ENCODE data around the gene RTF1. TPM values are rescaled to one million over a fixed set of nuclear protein-coding genes. Genes with fewer than 3 reads are reported as not detected.
A peak's percentile ranks its signal among the peaks of the same experiment; 100 is the strongest.

RTF1 gene
- total and polyA plus RNA-seq, 9 donors, result 19.8 to 54.7 (median 40.3) TPM

DNA sequence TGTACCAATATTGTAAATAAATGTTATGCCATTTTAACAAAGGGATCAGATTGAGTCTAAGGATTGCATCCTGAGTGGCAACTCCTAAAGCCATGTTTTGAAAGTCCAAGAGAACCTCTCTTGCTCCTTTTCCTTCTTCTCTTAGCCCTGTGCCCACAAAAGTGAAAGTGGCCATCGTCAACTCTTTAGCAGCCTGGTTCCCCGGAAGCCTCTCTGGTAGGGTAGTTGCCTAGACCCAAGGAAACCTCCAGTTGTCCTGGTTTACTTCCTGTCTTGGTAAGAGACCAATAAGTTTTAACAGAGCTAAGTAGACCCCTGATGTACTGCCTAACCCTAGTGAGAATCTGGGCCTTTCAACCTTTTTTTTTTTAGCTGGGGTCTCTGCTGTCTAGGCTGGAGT lies 66.6 kb downstream of the RTF1 start:
- no peaks in the 10 kb centered on the region for H3K4me1 ChIP-seq (ENCODE audit: control insufficient read depth, insufficient read depth, low read length)
- H3K27ac ChIP-seq (ENCODE audit: low read length), result no peak overlapping the region
- 83% methylated on average over 1 of the region's 2 CpGs for WGBS (ENCODE audit: insufficient coverage)
- no peak for DNase-seq
- H3K4me3 ChIP-seq (ENCODE audit: low read length), result no peak overlapping the region
- H3K27me3 ChIP-seq (ENCODE audit: control insufficient read depth, insufficient read depth, low read length), result no peaks in the 10 kb centered on the region
- H3K9me3 ChIP-seq (replicated peaks; ENCODE audit: control insufficient read depth, low read depth, low read length), result no peaks in the 10 kb centered on the region
- peaks cover 49% of the 10 kb centered on the region for H3K36me3 ChIP-seq (ENCODE audit: control insufficient read depth, insufficient read depth, low read length)

DNA sequence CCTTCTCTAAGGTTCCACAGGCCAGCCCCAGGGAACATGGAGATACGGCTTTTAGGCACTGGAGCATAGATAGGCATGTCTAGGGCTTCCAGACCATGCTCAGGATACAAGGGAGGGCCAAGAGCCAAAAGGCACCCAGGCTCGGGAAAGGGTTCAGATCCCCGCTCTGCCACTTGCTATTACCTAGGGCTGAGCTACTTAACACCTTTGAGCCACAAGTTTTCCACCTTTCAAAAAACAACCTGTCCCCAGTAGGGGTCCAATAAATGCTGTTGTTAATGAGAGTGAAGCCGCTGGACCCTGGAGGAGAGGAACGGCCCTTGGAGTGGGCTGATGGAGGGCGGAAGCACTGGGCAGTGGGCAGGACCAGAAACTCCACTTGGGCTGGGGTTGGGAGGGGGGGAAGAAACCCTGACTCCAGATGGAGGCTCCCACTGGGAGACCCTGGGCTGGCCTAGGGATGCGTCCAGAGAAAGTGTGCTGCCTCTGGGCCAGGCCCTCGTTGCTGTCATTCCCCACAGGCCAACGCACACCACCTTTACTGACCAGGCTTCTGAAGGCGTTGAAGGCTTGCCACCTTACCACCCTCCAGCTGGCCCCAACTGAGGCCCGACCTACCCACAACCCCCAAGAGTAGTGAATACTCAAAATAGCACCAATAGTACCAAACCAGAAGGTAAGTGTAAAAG lies 68.2 kb downstream of the RTF1 start:
- H3K4me3 ChIP-seq (ENCODE audit: low read length), result no peak overlapping the region
- WGBS (ENCODE audit: insufficient coverage), result 36% methylated on average over 7 of the region's 11 CpGs

DNA sequence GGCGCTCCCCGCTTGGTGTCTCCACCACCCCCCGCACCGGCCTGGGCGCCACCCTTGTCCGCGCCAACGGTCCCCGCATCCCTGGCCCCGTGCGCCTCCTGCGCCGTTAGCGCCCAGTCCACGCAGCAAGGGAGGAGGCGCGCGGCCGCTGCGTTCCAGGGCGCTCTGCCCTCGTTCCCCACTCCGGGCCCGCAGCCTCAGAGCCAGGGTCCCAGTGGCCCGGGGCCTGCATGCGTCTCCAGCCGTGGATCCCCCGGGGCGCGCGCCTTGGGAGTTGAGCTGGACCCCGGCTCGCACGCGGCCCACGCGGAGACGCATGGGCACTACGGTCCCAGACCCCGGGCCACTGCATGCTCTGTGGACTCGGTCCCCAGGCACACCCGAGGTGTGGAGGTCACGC lies 69.4 kb downstream of the RTF1 start:
- H3K27ac ChIP-seq (ENCODE audit: low read length), result no peak overlapping the region
- WGBS (ENCODE audit: insufficient coverage), result 77% methylated on average over 42 of the region's 43 CpGs

More for the DNA sequence above, 68.2 kb downstream of the RTF1 start:
- Histone ChIP-seq H3K4me1 (ENCODE audit: control insufficient read depth, insufficient read depth, low read length) (no peaks in the 10 kb centered on the region), H3K36me3 (ENCODE audit: control insufficient read depth, insufficient read depth, low read length) (peaks cover 33% of the 10 kb centered on the region), H3K9me3 (replicated peaks; ENCODE audit: control insufficient read depth, low read depth, low read length) (no peaks in the 10 kb centered on the region), H3K27me3 (ENCODE audit: control insufficient read depth, insufficient read depth, low read length) (no peaks in the 10 kb centered on the region), H3K27ac (ENCODE audit: low read length) (no peak overlapping the region)
- DNase-seq, result no peak

DNA sequence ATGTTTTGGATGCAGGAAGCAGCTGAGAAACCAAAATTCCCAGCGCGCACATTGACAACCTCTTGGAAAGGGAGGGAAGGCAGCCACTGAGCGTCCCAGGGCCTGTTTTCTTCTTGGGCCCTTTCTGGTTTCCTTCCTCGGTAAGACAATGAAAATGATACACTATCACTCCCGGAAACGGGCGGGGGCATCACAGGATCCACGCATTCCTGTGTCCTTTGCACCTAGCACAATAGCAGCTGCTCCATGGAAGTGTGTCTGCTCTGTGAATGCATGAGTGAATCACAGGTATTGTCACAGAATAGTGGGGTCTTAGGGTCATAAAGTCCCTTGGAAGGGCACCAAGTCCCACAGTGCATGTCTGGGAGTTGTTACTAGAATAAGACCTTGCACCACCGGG lies 70.5 kb downstream of the RTF1 start:
- Histone ChIP-seq H3K9me3 (replicated peaks; ENCODE audit: control insufficient read depth, low read depth, low read length) (no peaks in the 10 kb centered on the region), H3K27me3 (ENCODE audit: control insufficient read depth, insufficient read depth, low read length) (peaks cover 15% of the 10 kb centered on the region)

More for the DNA sequence above, 69.4 kb downstream of the RTF1 start:
- no peak for DNase-seq
- Histone ChIP-seq H3K36me3 (ENCODE audit: control insufficient read depth, insufficient read depth, low read length) (peaks cover 22% of the 10 kb centered on the region), H3K27me3 (ENCODE audit: control insufficient read depth, insufficient read depth, low read length) (peaks cover 6% of the 10 kb centered on the region), H3K9me3 (replicated peaks; ENCODE audit: control insufficient read depth, low read depth, low read length) (no peaks in the 10 kb centered on the region), H3K4me3 (ENCODE audit: low read length) (no peak overlapping the region), H3K4me1 (ENCODE audit: control insufficient read depth, insufficient read depth, low read length) (no peaks in the 10 kb centered on the region)

DNA sequence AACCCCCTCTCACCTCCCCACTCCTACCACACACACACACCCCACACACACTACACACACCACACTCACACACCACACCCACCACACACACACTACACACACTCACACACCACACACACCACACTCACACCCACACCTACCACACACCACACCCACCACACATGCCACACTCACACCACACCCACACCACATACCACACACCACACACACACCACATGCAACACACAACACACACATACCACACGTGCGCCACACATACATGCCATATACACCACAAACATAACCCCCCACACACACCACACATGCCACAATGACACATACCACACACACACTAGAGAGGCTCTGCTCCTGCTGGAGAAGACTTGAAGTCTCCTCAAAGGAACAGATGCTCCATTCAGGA lies 70.9 kb downstream of the RTF1 start:
- Histone ChIP-seq H3K27ac (ENCODE audit: low read length) (no peak overlapping the region), H3K4me1 (ENCODE audit: control insufficient read depth, insufficient read depth, low read length) (peaks cover 7% of the 10 kb centered on the region), H3K4me3 (ENCODE audit: low read length) (no peak overlapping the region), H3K36me3 (ENCODE audit: control insufficient read depth, insufficient read depth, low read length) (peaks cover 6% of the 10 kb centered on the region), H3K9me3 (replicated peaks; ENCODE audit: control insufficient read depth, low read depth, low read length) (no peaks in the 10 kb centered on the region), H3K27me3 (ENCODE audit: control insufficient read depth, insufficient read depth, low read length) (peaks cover 19% of the 10 kb centered on the region)
- WGBS (ENCODE audit: insufficient coverage), result 81% methylated on average over 2 of the region's 2 CpGs
- DNase-seq, result no peak

More for the DNA sequence above, 70.5 kb downstream of the RTF1 start:
- WGBS (ENCODE audit: insufficient coverage), result 91% methylated on average over 6 of the region's 9 CpGs
- Histone ChIP-seq H3K4me3 (ENCODE audit: low read length) (no peak overlapping the region), H3K27ac (ENCODE audit: low read length) (no peak overlapping the region), H3K36me3 (ENCODE audit: control insufficient read depth, insufficient read depth, low read length) (peaks cover 11% of the 10 kb centered on the region), H3K4me1 (ENCODE audit: control insufficient read depth, insufficient read depth, low read length) (peaks cover 3% of the 10 kb centered on the region)
- no peak for DNase-seq

DNA sequence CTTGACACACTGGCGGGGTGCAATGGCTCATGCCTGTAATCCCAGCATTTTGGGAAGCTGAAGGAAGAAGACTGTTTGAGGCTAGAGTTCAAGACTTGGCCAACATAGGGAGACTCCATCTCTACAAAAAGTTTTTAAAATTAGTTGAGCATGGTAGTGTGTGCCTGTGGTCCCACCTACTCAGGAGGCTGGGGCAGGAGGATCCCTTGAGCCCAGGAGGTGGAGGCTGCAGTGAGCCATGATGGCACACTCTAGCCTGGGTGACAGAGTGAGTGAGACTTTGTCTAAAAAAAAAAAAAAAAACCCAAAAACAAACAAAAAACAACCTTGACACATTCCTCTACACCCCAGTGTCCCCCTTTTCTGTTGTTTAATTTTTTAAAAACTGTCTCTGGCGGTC lies 72.7 kb downstream of the RTF1 start:
- Histone ChIP-seq H3K36me3 (ENCODE audit: control insufficient read depth, insufficient read depth, low read length) (no peaks in the 10 kb centered on the region), H3K27me3 (ENCODE audit: control insufficient read depth, insufficient read depth, low read length) (peaks cover 34% of the 10 kb centered on the region), H3K4me3 (ENCODE audit: low read length) (no peak overlapping the region), H3K4me1 (ENCODE audit: control insufficient read depth, insufficient read depth, low read length) (peaks cover 19% of the 10 kb centered on the region), H3K27ac (ENCODE audit: low read length) (no peak overlapping the region), H3K9me3 (replicated peaks; ENCODE audit: control insufficient read depth, low read depth, low read length) (no peaks in the 10 kb centered on the region)
- no CpG with 5 or more reads among the region's 2 CpGs for WGBS (ENCODE audit: insufficient coverage)
- DNase-seq, result no peak

DNA sequence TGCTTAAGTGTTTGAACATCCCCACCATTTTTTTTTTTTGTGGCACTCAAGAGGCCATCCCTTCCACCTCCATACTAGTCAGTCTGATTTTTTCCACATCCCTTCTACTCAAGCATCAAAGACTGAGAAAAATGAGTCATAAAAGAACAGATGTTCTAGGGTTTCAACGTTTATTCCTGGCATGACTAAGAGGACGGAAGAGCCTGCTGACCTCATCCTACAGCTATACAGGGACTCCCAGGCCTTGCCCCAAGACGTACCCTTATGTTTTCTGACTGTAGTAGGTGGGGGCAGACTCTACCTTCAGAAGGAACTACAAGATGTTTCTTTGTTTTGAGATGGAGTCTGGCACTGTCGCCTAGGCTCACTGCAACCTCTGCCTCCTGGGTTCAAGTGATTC lies 73.5 kb downstream of the RTF1 start:
- Histone ChIP-seq H3K27me3 (ENCODE audit: control insufficient read depth, insufficient read depth, low read length) (peaks cover 41% of the 10 kb centered on the region), H3K4me1 (ENCODE audit: control insufficient read depth, insufficient read depth, low read length) (peaks cover 26% of the 10 kb centered on the region), H3K9me3 (replicated peaks; ENCODE audit: control insufficient read depth, low read depth, low read length) (no peaks in the 10 kb centered on the region), H3K36me3 (ENCODE audit: control insufficient read depth, insufficient read depth, low read length) (no peaks in the 10 kb centered on the region), H3K4me3 (ENCODE audit: low read length) (no peak overlapping the region), H3K27ac (ENCODE audit: low read length) (no peak overlapping the region)
- 100% methylated on average over 1 of the region's 4 CpGs for WGBS (ENCODE audit: insufficient coverage)
- DNase-seq, result peak; percentile 41

DNA sequence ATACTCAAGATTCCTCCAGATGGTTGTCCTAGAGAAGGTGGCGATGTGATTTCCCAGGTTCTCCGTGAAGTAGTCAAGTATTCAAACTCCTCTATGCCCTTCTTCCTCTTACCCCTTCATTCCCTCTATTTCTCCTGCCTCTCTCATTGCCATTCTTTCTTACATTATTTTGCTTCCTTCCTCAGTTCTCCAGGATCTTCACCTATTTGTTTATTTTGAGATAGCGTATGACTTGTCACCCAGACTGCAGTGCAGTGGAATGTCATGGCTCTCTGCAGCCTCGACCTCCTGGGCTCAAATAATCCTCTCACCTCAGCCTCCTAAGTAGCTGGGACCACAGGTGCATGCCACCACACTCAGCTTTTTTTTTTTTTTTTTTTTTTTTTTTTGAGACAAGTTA lies 75.0 kb downstream of the RTF1 start:
- no peak overlapping the region for H3K4me3 ChIP-seq (ENCODE audit: low read length)
- no peaks in the 10 kb centered on the region for H3K9me3 ChIP-seq (replicated peaks; ENCODE audit: control insufficient read depth, low read depth, low read length)
- H3K36me3 ChIP-seq (ENCODE audit: control insufficient read depth, insufficient read depth, low read length), result no peaks in the 10 kb centered on the region
- no peak overlapping the region for H3K27ac ChIP-seq (ENCODE audit: low read length)
- H3K4me1 ChIP-seq (ENCODE audit: control insufficient read depth, insufficient read depth, low read length), result peaks cover 32% of the 10 kb centered on the region
- 97% methylated on average over 3 of the region's 4 CpGs for WGBS (ENCODE audit: insufficient coverage)
- DNase-seq, result no peak
- peaks cover 57% of the 10 kb centered on the region for H3K27me3 ChIP-seq (ENCODE audit: control insufficient read depth, insufficient read depth, low read length)

DNA sequence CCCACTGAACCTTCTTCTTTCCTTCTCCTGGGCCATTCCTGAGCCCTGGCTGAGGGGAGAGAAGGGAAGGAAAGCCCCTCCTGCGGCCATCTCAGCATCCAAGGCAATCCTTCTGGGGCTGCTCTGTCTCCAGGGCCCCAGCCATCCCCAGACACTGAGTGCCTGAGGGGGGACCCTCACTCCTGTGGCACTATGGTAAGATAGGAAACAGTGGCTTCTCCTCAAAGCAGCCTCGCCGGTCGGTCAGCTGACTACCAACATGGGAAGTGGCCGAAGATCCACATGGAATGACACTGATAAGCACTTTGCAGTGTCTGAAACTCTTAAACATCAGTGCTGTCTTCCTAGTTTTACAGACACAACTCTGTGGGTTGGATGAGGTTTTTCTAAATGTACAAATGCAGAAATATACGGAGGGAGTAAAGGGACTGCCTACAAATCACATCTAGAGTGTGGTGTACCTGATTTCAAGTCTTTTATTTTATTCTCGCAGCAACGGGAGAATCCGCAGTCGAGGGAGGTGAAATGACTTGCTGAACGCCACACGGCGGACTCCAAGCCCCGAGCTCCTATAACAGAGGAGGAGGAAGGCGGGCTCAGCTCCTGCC lies 75.8 kb downstream of the RTF1 start:
- no peak for DNase-seq
- H3K9me3 ChIP-seq (replicated peaks; ENCODE audit: control insufficient read depth, low read depth, low read length), result no peaks in the 10 kb centered on the region
- WGBS (ENCODE audit: insufficient coverage), result 6% methylated on average over 11 of the region's 15 CpGs
- H3K36me3 ChIP-seq (ENCODE audit: control insufficient read depth, insufficient read depth, low read length), result no peaks in the 10 kb centered on the region
- peaks cover 32% of the 10 kb centered on the region for H3K4me1 ChIP-seq (ENCODE audit: control insufficient read depth, insufficient read depth, low read length)
- peak overlapping the region; percentile 52 for H3K4me3 ChIP-seq (ENCODE audit: low read length)
- H3K27me3 ChIP-seq (ENCODE audit: control insufficient read depth, insufficient read depth, low read length), result peaks cover 65% of the 10 kb centered on the region
- no peak overlapping the region for H3K27ac ChIP-seq (ENCODE audit: low read length)

DNA sequence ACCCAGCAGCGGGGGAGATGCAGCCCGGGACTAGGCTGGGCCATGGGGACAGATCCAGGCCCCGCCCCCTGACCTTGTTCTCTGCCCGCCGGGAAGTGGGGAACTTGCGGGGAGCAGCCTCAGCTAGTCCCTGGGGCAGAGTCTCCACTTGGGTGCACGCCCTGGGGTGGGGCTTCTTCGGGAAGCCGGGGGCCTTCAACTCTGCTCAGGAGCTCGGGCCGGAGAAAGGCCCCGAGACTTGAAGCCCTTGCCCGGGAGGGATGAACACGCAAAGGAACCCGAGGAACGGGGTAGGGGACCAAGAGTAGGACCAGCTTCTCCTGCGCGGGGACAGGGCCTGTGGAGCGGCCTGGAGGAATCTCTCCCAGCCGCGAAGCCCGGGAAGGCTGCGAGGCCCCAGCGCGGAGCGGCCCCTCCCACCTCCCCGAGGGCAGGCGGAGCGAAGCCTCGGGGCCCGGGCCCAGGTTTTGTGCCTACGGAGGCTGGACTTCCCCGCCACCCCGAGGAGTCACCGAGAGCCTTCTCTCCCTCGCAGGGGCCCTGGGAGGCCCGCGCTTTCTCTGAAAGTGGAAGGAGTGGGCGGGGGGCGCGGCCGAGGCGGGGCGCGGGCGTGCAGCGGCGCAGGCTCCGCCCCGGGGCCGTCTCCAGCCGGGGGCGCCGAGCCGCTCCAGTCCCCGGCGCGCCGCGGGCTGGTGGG lies 76.5 kb downstream of the RTF1 start, which contains the start of gene ITPKA:
Gene ITPKA, plus strand, starts transcription at position 670 of the 697 bp plus-strand sequence. CDS start 54 bp downstream, outside the sequence.
- DNase-seq, result peak; percentile 84
- Histone ChIP-seq H3K27ac (ENCODE audit: low read length) (peak within 1 kb of the TSS; percentile 52), H3K27me3 (ENCODE audit: control insufficient read depth, insufficient read depth, low read length) (peaks cover 71% of the 10 kb centered on the region), H3K4me3 (ENCODE audit: low read length) (peak within 1 kb of the TSS; percentile 52), H3K36me3 (ENCODE audit: control insufficient read depth, insufficient read depth, low read length) (no peaks in the 10 kb centered on the region), H3K4me1 (ENCODE audit: control insufficient read depth, insufficient read depth, low read length) (peaks cover 32% of the 10 kb centered on the region), H3K9me3 (replicated peaks; ENCODE audit: control insufficient read depth, low read depth, low read length) (no peaks in the 10 kb centered on the region)
- WGBS (ENCODE audit: insufficient coverage), result under 1% methylated on average over 59 of the region's 60 CpGs

Data from muscle of leg (tissue), 11 donors.